NT2/D1 (cell line): ENCODE measurements around the gene SMTNL2.

Experiments used
- SUZ12 ChIP-seq: IDR thresholded peaks from 2 replicates; pipeline ENCODE4 v1.6.1; 2011; ENCODE audit not compliant: insufficient read length, insufficient read depth; ENCODE audit errors: extremely low read depth
- YY1 ChIP-seq: IDR thresholded peaks from 2 replicates; pipeline ENCODE4 v1.6.1; 2011; ENCODE audit not compliant: insufficient read length, insufficient read depth
- ZNF274 ChIP-seq: IDR thresholded peaks from 2 replicates; pipeline ENCODE4 v1.6.1; 2011; ENCODE audit warnings: mild to moderate bottlenecking, low read depth, low read length

- TF ChIP-seq SUZ12 = no peak
- no peak for TF ChIP-seq ZNF274
- no peak for TF ChIP-seq YY1
Measured at GRCh38 chr17:4592240-4593005, 8.1 kb downstream of the SMTNL2 start.
